H9 (cell line): ENCODE data around the gene IL10RA. TPM values are rescaled to one million over a fixed set of nuclear protein-coding genes. Genes with fewer than 3 reads are reported as not detected.

ENCODE experiments used
- DNase-seq: peaks from one replicate; pipeline ENCODE4 v3.0.0-alpha.2; 2017
- H2AFZ ChIP-seq: one replicate; pipeline ENCODE4 v1.6.1; 2013; ENCODE audit warnings: mild to moderate bottlenecking, low read length, control low read depth, moderate library complexity
- H2AK5ac ChIP-seq: 2 replicates; pipeline ENCODE4 v1.6.1; 2013; ENCODE audit warnings: low read length, control low read depth, mixed read lengths; ENCODE audit not compliant: insufficient read length
- H2BK120ac ChIP-seq: one replicate; pipeline ENCODE4 v1.6.1; 2013; ENCODE audit warnings: low read depth, mild to moderate bottlenecking, low read length, control low read depth, inconsistent platforms; ENCODE audit not compliant: poor library complexity, severe bottlenecking
- H2BK12ac ChIP-seq: 2 replicates; pipeline ENCODE4 v1.6.1; 2013; ENCODE audit warnings: low read length, control low read depth, mixed read lengths, low read depth; ENCODE audit not compliant: insufficient read length
- H2BK15ac ChIP-seq: 2 replicates; pipeline ENCODE4 v1.6.1; 2013; ENCODE audit warnings: low read depth, low read length, control low read depth
- H2BK20ac ChIP-seq: one replicate; pipeline ENCODE4 v1.6.1; 2013; ENCODE audit warnings: low read depth, mild to moderate bottlenecking, low read length, control low read depth, inconsistent platforms; ENCODE audit not compliant: poor library complexity, severe bottlenecking
- H2BK5ac ChIP-seq: 2 replicates; pipeline ENCODE4 v1.6.1; 2013; ENCODE audit warnings: low read length, control low read depth, mixed read lengths; ENCODE audit not compliant: insufficient read length
- H3K14ac ChIP-seq: 2 replicates; pipeline ENCODE4 v1.6.1; 2013; ENCODE audit warnings: low read length, control low read depth; ENCODE audit not compliant: insufficient read depth
- H3K18ac ChIP-seq: 2 replicates; pipeline ENCODE4 v1.6.1; 2013; ENCODE audit warnings: low read depth, mild to moderate bottlenecking, mixed read lengths, low read length, control low read depth; ENCODE audit not compliant: insufficient read length
- H3K23ac ChIP-seq: 2 replicates; pipeline ENCODE4 v1.6.1; 2013; ENCODE audit warnings: low read length, control low read depth, mixed read lengths, low read depth; ENCODE audit not compliant: insufficient read length
- H3K23me2 ChIP-seq: 2 replicates; pipeline ENCODE4 v1.6.1; 2013; ENCODE audit warnings: low read depth, mild to moderate bottlenecking, mixed read lengths, low read length, control low read depth; ENCODE audit not compliant: insufficient read length, poor library complexity, severe bottlenecking
- H3K27ac ChIP-seq: 2 replicates; pipeline ENCODE4 v1.5.1; 2013; ENCODE audit warnings: low read length, control low read depth, mixed read lengths, low read depth; ENCODE audit not compliant: insufficient read length
- H3K27me3 ChIP-seq: 2 replicates; pipeline ENCODE4 v1.6.1; 2013; ENCODE audit warnings: low read length, control low read depth, inconsistent platforms; ENCODE audit not compliant: insufficient read depth
- H3K4ac ChIP-seq: 2 replicates; pipeline ENCODE4 v1.6.1; 2013; ENCODE audit warnings: low read depth, mild to moderate bottlenecking, control low read depth, inconsistent platforms, low read length, moderate library complexity
- H3K4me1 ChIP-seq: 2 replicates; pipeline ENCODE4 v1.6.1; 2013; ENCODE audit warnings: low read length, control low read depth, inconsistent platforms; ENCODE audit not compliant: insufficient read depth
- H3K4me2 ChIP-seq: 2 replicates; pipeline ENCODE4 v1.6.1; 2013; ENCODE audit warnings: low read length, control low read depth, mixed read lengths; ENCODE audit not compliant: insufficient read length, insufficient read depth
- H3K56ac ChIP-seq: 2 replicates; pipeline ENCODE4 v1.6.1; 2013; ENCODE audit warnings: low read depth, mild to moderate bottlenecking, mixed read lengths, low read length, control low read depth; ENCODE audit not compliant: insufficient read length
- H3K79me1 ChIP-seq: 2 replicates; pipeline ENCODE4 v1.6.1; 2013; ENCODE audit warnings: low read depth, mild to moderate bottlenecking, moderate library complexity, low read length, control low read depth, inconsistent platforms; ENCODE audit not compliant: insufficient read depth, poor library complexity, severe bottlenecking
- H3K79me2 ChIP-seq: 2 replicates; pipeline ENCODE4 v1.6.1; 2013; ENCODE audit warnings: low read length, control low read depth, inconsistent platforms; ENCODE audit not compliant: insufficient read depth
- H3K9ac ChIP-seq: 2 replicates; pipeline ENCODE4 v1.6.1; 2013; ENCODE audit warnings: low read length, control low read depth, mixed read lengths; ENCODE audit not compliant: insufficient read length; ENCODE audit errors: extremely low read depth
- H3K9me3 ChIP-seq: one replicate; pipeline ENCODE4 v1.6.1; 2013; ENCODE audit warnings: low read depth, low read length, inconsistent platforms; ENCODE audit not compliant: control insufficient read depth
- H3T11ph ChIP-seq: one replicate; pipeline ENCODE4 v1.6.1; 2013; ENCODE audit warnings: mild to moderate bottlenecking, low read length, control low read depth, inconsistent platforms
- H4K20me1 ChIP-seq: one replicate; pipeline ENCODE4 v1.6.1; 2013; ENCODE audit not compliant: control insufficient read depth, insufficient read length, insufficient read depth
- H4K5ac ChIP-seq: 2 replicates; pipeline ENCODE4 v1.6.1; 2013; ENCODE audit warnings: low read depth, mild to moderate bottlenecking, mixed read lengths, low read length, control low read depth; ENCODE audit not compliant: insufficient read length
- H4K8ac ChIP-seq: replicated peaks from 2 replicates; pipeline ENCODE4 v1.6.1; 2013; ENCODE audit warnings: low read length, control low read depth, mixed read lengths, low read depth; ENCODE audit not compliant: insufficient read length
- H4K91ac ChIP-seq: 2 replicates; pipeline ENCODE4 v1.6.1; 2013; ENCODE audit warnings: low read depth, mild to moderate bottlenecking, moderate library complexity, mixed read lengths, low read length, control low read depth; ENCODE audit not compliant: insufficient read length
- H3K27ac Mint-ChIP-seq, 3 experiments: 2 replicates in 2 of 3; 3 replicates in 1 of 3; pipeline ENCODE4 v1.8.0; 2020 to 2021; ENCODE audit warnings: mixed read lengths in 3 of 3, mild to moderate bottlenecking in 1 of 3, moderate library complexity in 1 of 3
- H3K27me3 Mint-ChIP-seq: 2 replicates; pipeline ENCODE4 v1.8.0; 2021; ENCODE audit warnings: low read depth, mild to moderate bottlenecking, moderate library complexity, mixed read lengths
- H3K36me3 Mint-ChIP-seq, 3 experiments: 2 replicates in 2 of 3; 3 replicates in 1 of 3; pipeline ENCODE4 v1.8.0; 2020 to 2021; ENCODE audit warnings: low read depth in 3 of 3, mixed read lengths in 3 of 3; ENCODE audit not compliant: insufficient read depth in 1 of 3
- H3K4me1 Mint-ChIP-seq, 2 experiments: 2 replicates each; pipeline ENCODE4 v1.8.0; 2020; ENCODE audit warnings: mixed read lengths in 2 of 2
- H3K4me3 Mint-ChIP-seq, 2 experiments: 2 replicates in 1 of 2; 3 replicates in 1 of 2; pipeline ENCODE4 v1.8.0; 2020 to 2021; ENCODE audit warnings: mild to moderate bottlenecking in 2 of 2, mixed read lengths in 2 of 2, moderate library complexity in 1 of 2
- H3K9me3 Mint-ChIP-seq, 2 experiments: 2 replicates in 1 of 2; 3 replicates in 1 of 2; pipeline ENCODE4 v1.8.0; 2020; ENCODE audit warnings: mild to moderate bottlenecking in 2 of 2, mixed read lengths in 2 of 2, moderate library complexity in 1 of 2
- CTCF ChIP-seq: fragments of 200-600 bp; sonication (generic); conservative IDR thresholded peaks from 3 replicates; pipeline ENCODE4 v1.8.0; 2021; ENCODE audit warnings: antibody characterized with exemption, mild to moderate bottlenecking
- WGBS: extraction: QIAGEN DNeasy Blood & Tissue Kit; methylation state at CpG from one replicate; pipeline ENCODE4 v1.1.7; 2013; ENCODE audit warnings: missing lambda C conversion rate, low lambda C conversion rate, mixed read lengths; ENCODE audit not compliant: insufficient read length; ENCODE audit errors: extremely low coverage; 5-methylcytosine and 5-hydroxymethylcytosine counted together
- total RNA-seq: library from RNA; stranded (reverse); gene quantifications from 2 replicates; pipeline ENCODE4 v1.2.1, GENCODE V29; 2021

The IL10RA gene
- total RNA-seq, 1 experiment from 2014 or later = not detected

GRCh38 chr11:117949062-117949461 is 37.1 kb upstream of the IL10RA start:
- Histone ChIP-seq H3K14ac (no peak overlapping the region), H2AFZ (no peak overlapping the region), H4K8ac (no peak overlapping the region), H3T11ph (no peak overlapping the region), H3K9me3 (no peaks in the 10 kb centered on the region), H2BK120ac (no peak overlapping the region), H3K23me2 (no peaks in the 10 kb centered on the region), H4K5ac (no peak overlapping the region), H3K27me3 (no peaks in the 10 kb centered on the region), H4K91ac (no peak overlapping the region), H3K79me1 (no peaks in the 10 kb centered on the region), H3K27ac (no peak overlapping the region), H3K79me2 (no peaks in the 10 kb centered on the region), H3K56ac (no peak overlapping the region), H2AK5ac (no peak overlapping the region), H3K9ac (no peak overlapping the region), H3K4me2 (no peak overlapping the region), H3K18ac (no peak overlapping the region), H2BK20ac (no peak overlapping the region), H2BK15ac (no peak overlapping the region), H3K4me1 (no peaks in the 10 kb centered on the region), H2BK12ac (no peak overlapping the region), H3K4ac (no peak overlapping the region), H2BK5ac (no peak overlapping the region), H3K23ac (no peak overlapping the region), H4K20me1 (no peaks in the 10 kb centered on the region)
- no peak overlapping the region for H3K27ac Mint-ChIP-seq
- peaks cover 2 to 6% of the 10 kb centered on the region in 2 experiments; a peak in 2 of 4 replicates for H3K4me1 Mint-ChIP-seq
- no peak for DNase-seq
- WGBS = no CpG with 5 or more reads among the region's 6 CpGs
- H3K4me3 Mint-ChIP-seq = no peak overlapping the region
- H3K27me3 Mint-ChIP-seq = peaks cover 8% of the 10 kb centered on the region
- H3K9me3 Mint-ChIP-seq = no peaks in the 10 kb centered on the region
- TF ChIP-seq CTCF = no peak
- no peaks in the 10 kb centered on the region for H3K36me3 Mint-ChIP-seq
